HTERT RPE-1 (cell line): Measurements from ENCODE around the gene BEND5.

Experiments
- in situ Hi-C: fragments of 300-500 bp; cut with MboI; formaldehyde crosslinking; loops from 4 replicates; pipeline ENCODE4 v1.14.3; 2020; ENCODE audit warnings: low sequenced_read_pairs

The BEND5 gene

GRCh38 chr1:48767975-48768510 lies 8.6 kb downstream of the BEND5 start:
- in situ Hi-C loops: no loop called here

- in situ Hi-C loops: no loop called here
Observed at GRCh38 chr1:48765335-48765734, 11.4 kb downstream of the BEND5 start.

- in situ Hi-C loops: no loop called here
Observed at GRCh38 chr1:48761986-48762385, 14.7 kb downstream of the BEND5 start.

- in situ Hi-C loops: no loop called here
Observed at GRCh38 chr1:48761411-48761810, 15.3 kb downstream of the BEND5 start.

- in situ Hi-C loops: no loop called here
Observed at GRCh38 chr1:48760857-48761256, 15.8 kb downstream of the BEND5 start.

- in situ Hi-C loops: no loop called here
Observed at GRCh38 chr1:48758976-48759375, 17.7 kb downstream of the BEND5 start.

GRCh38 chr1:48757363-48757762 lies 19.3 kb downstream of the BEND5 start:
- in situ Hi-C loops: no loop called here

- in situ Hi-C loops: no loop called here
Observed at GRCh38 chr1:48756683-48757316, 19.9 kb downstream of the BEND5 start.

- in situ Hi-C loops: no loop called here
Observed at GRCh38 chr1:48753293-48753692, 23.4 kb downstream of the BEND5 start.

GRCh38 chr1:48750109-48750508 lies 26.6 kb downstream of the BEND5 start:
- in situ Hi-C loops: no loop called here

GRCh38 chr1:48749068-48749467 lies 27.6 kb downstream of the BEND5 start:
- in situ Hi-C loops: no loop called here

- in situ Hi-C loops: no loop called here
Observed at GRCh38 chr1:48746906-48747305, 29.8 kb downstream of the BEND5 start.

GRCh38 chr1:48744032-48744431 lies 32.7 kb downstream of the BEND5 start:
- in situ Hi-C loops: no loop called here

- in situ Hi-C loops: no loop called here
Observed at GRCh38 chr1:48743480-48743879, 33.2 kb downstream of the BEND5 start.

GRCh38 chr1:48741380-48741779 lies 35.3 kb downstream of the BEND5 start:
- in situ Hi-C loops: no loop called here

- in situ Hi-C loops: no loop called here
Observed at GRCh38 chr1:48740621-48741020, 36.1 kb downstream of the BEND5 start.

- in situ Hi-C loops: no loop called here
Observed at GRCh38 chr1:48739091-48739490, 37.6 kb downstream of the BEND5 start.

- in situ Hi-C loops: no loop called here
Observed at GRCh38 chr1:48738356-48738755, 38.3 kb downstream of the BEND5 start.

- in situ Hi-C loops: no loop called here
Observed at GRCh38 chr1:48735796-48736195, 40.9 kb downstream of the BEND5 start.

- in situ Hi-C loops: no loop called here
Observed at GRCh38 chr1:48730164-48730910, 46.4 kb downstream of the BEND5 start.

GRCh38 chr1:48728584-48728983 lies 48.1 kb downstream of the BEND5 start:
- in situ Hi-C loops: no loop called here

GRCh38 chr1:48726557-48727215 lies 50.0 kb downstream of the BEND5 start:
- in situ Hi-C loops: no loop called here
